ENCODE results near the gene SULT1A3. TPM values are rescaled to one million over a fixed set of nuclear protein-coding genes. Genes with fewer than 3 reads are reported as not detected.
"Not testable (repeated sequence)": the region's sequence is repeated elsewhere in the genome, so short reads cannot be mapped to it uniquely, and the experiment has no call there.

Gene SULT1A3
- total RNA-seq, 6 experiments from 2014 or later: 8.5 to 29.0 (median 11.9) TPM

- intact Hi-C loops (cut with DNase I): no loop called here
- Histone ChIP-seq H3K9me3 (no peaks in the 10 kb centered on the region), H3K4me1 (no peaks in the 10 kb centered on the region), H3K36me3 (no peaks in the 10 kb centered on the region), H3K27ac (peak overlapping the region in 1 of 3 donors; percentile 38), H3K4me3 (peak overlapping the region in 1 of 3 donors; percentile 16), H3K27me3 (no peaks in the 10 kb centered on the region)
- DNase-seq: peak; percentile 67 to 81 (median 69)
- peak; percentile 43 to 77 (median 56) for TF ChIP-seq CTCF (IDR thresholded peaks at IDR 0.05)
- TF ChIP-seq POLR2A (IDR thresholded peaks at IDR 0.05): no peak
- peak in 3 of 4 donors; percentile 26 to 47 (median 42) for ATAC-seq
- 29% methylated on average over 13 of the region's 36 CpGs for WGBS (ENCODE audit: insufficient coverage, low coverage, low lambda C conversion rate, missing lambda C conversion rate)
Observed at GRCh38 chr16:30186782-30187555, 12.1 kb upstream of the SULT1A3 start.

DNA sequence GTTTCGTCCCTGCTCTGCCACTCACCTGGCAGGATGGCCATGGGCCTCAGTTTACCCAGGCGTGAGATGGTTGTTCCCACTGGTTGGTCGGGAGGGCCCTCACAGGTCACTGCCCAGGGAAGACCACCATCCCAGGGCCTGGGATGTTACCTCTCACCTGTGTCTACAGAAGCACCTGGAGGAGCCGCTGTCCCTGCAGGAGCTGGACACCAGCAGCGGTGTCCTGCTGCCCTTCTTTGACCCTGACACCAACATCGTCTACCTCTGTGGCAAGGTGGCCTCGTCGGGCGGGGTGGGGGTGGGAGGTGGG is 11.5 kb upstream of the SULT1A3 start:
- intact Hi-C loops (cut with DNase I): no loop called here
- Histone ChIP-seq H3K36me3 (no peaks in the 10 kb centered on the region), H3K4me1 (no peaks in the 10 kb centered on the region), H3K27ac (no peak overlapping the region), H3K4me3 (no peak overlapping the region), H3K27me3 (no peaks in the 10 kb centered on the region), H3K9me3 (no peaks in the 10 kb centered on the region)
- WGBS (ENCODE audit: insufficient coverage, low coverage, low lambda C conversion rate, missing lambda C conversion rate): no CpG with 5 or more reads among the region's 9 CpGs
- no peak for ATAC-seq
- no peak for DNase-seq
- no peak for TF ChIP-seq POLR2A (IDR thresholded peaks at IDR 0.05)
- no peak for TF ChIP-seq CTCF (IDR thresholded peaks at IDR 0.05)

DNA sequence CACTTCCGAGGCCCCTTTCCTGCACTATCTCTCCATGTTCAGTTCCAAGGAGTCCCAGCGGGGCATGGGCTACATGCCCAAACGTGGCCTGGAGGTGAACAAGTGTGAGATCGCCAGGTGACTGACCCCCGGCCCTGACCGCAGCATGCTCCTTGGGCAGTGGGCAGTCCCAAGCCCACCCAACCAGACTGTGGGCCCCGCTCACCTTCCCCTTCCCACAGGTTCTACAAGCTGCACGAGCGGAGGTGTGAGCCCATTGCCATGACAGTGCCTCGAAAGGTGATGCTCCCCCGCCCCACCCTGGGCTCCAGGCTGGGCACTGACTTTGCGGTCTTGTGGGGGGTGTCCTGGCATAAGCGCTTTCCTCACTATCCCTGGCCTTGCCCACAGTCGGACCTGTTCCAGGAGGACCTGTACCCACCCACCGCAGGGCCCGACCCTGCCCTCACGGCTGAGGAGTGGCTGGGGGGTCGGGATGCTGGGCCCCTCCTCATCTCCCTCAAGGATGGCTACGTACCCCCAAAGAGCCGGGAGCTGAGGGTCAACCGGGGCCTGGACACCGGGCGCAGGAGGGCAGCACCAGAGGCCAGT is 11.0 kb upstream of the SULT1A3 start:
- H3K36me3 ChIP-seq: no peaks in the 10 kb centered on the region
- no peak overlapping the region for H3K27ac ChIP-seq
- 100% methylated on average over 2 of the region's 23 CpGs for WGBS (ENCODE audit: insufficient coverage, low coverage, low lambda C conversion rate, missing lambda C conversion rate)
- TF ChIP-seq POLR2A (IDR thresholded peaks at IDR 0.05) (no peak), CTCF (IDR thresholded peaks at IDR 0.05) (no peak)
- H3K9me3 ChIP-seq: no peaks in the 10 kb centered on the region
- peak in 1 of 3 donors; percentile 20 for DNase-seq
- no peaks in the 10 kb centered on the region for H3K27me3 ChIP-seq
- no peak overlapping the region for H3K4me3 ChIP-seq
- no peak for ATAC-seq
- no peaks in the 10 kb centered on the region for H3K4me1 ChIP-seq
- intact Hi-C loops (cut with DNase I): no loop called here

DNA sequence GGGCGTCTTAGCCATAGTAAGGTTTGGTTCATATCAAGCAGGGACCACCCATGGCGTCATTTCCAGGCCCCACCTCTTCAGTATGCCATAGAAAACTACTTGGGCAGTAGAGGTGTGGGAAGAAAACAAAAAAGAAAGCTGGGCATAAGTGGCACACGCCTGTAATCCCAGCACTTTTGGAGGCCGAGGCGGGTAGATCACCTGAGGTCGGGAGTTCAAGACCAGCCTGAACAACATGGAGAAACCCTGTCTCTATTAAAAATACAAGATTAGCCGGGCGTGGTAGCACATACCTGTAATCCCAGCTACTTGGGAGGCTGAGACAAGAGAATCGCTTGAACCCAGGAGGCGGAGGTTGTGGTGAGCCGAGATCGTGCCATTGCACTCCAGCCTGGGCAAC is 7.9 kb upstream of the SULT1A3 start:
- 100% methylated on average over 4 of the region's 12 CpGs for WGBS (ENCODE audit: insufficient coverage, low coverage, low lambda C conversion rate, missing lambda C conversion rate)
- H3K4me3 ChIP-seq; H3K4me1 ChIP-seq; ATAC-seq; H3K27me3 ChIP-seq; intact Hi-C loops (cut with DNase I); DNase-seq; H3K36me3 ChIP-seq; H3K27ac ChIP-seq; H3K9me3 ChIP-seq: not testable (repeated sequence)

DNA sequence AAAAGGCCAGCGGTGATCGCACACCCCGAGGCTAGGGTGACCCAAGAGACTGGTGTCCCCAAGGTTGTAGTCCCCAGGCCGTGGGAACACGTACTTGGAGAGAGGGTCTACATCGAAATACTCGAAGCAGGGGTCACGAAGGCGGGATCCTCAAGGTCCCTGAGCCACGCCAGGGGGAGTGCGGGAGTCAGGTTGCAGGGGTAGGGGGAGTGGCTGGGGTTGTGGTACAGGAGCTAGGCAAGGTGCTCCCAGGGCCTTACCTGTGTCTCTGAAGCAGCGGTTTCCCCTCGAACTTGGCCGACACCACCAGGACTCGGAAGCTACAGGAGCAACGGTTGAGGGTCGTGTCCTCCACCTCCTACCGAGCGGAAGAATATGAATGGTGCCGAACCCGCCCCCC is 6.0 kb upstream of the SULT1A3 start:
- intact Hi-C loops (cut with DNase I); H3K4me3 ChIP-seq; DNase-seq; H3K27me3 ChIP-seq; H3K4me1 ChIP-seq; H3K36me3 ChIP-seq; H3K27ac ChIP-seq; H3K9me3 ChIP-seq: not testable (repeated sequence)
- WGBS (ENCODE audit: insufficient coverage, low coverage, low lambda C conversion rate, missing lambda C conversion rate): no CpG with 5 or more reads among the region's 21 CpGs
- ATAC-seq: peak; percentile 17 to 39 (median 38)

DNA sequence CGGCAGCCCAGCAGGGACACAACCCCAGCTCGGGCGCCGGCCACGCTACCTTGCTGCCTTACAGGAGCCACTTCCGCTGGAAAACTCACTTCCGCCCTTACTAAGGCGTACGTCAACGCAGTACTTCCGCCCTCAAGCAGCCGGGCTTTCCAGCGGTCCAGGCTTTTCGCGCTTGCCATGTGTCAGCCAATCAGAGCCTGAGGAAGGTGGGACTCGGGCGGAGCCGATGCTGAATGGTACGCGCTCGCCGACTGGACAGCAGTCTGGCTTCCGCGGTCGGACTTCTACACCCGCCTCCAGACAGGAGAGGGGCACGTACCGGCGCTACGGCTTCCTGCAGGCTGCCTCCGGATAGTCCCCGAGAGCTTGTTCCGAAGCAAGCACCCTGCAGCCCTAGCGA is 5.4 kb upstream of the SULT1A3 start, which contains the start of the genes BOLA2B and SLX1A:
BOLA2B (minus strand) TSS at position 52 of the 400 bp plus-strand sequence. CDS start 71 bp downstream, outside the sequence.
SLX1A (plus strand) TSS at position 261 of the 400 bp plus-strand sequence. CDS start 210 bp downstream, outside the sequence.
- intact Hi-C loops (cut with DNase I); H3K4me1 ChIP-seq; H3K36me3 ChIP-seq; H3K27ac ChIP-seq; DNase-seq; H3K27me3 ChIP-seq; H3K9me3 ChIP-seq: not testable (repeated sequence)
- no CpG with 5 or more reads among the region's 34 CpGs for WGBS (ENCODE audit: insufficient coverage, low coverage, low lambda C conversion rate, missing lambda C conversion rate)
- peak within 1 kb of the TSS in 2 of 3 donors; percentile 37 to 43 for H3K4me3 ChIP-seq
- peak; percentile 89 to 93 (median 92) for ATAC-seq

GRCh38 chr16:30194172-30194925 is 4.7 kb upstream of the SULT1A3 start:
- H3K27me3 ChIP-seq; H3K9me3 ChIP-seq; H3K36me3 ChIP-seq; H3K27ac ChIP-seq; H3K4me1 ChIP-seq; intact Hi-C loops (cut with DNase I): not testable (repeated sequence)
- peak; percentile 76 to 85 (median 78) for ATAC-seq
- peak overlapping the region in 2 of 3 donors; percentile 37 to 43 for H3K4me3 ChIP-seq
- DNase-seq: peak; percentile 27 to 63 (median 47)
- WGBS (ENCODE audit: insufficient coverage, low coverage, low lambda C conversion rate, missing lambda C conversion rate): 0% methylated on average over 1 of the region's 60 CpGs

GRCh38 chr16:30197001-30197400 is 2.1 kb upstream of the SULT1A3 start:
- WGBS (ENCODE audit: insufficient coverage, low coverage, low lambda C conversion rate, missing lambda C conversion rate): 71% methylated on average over 1 of the region's 2 CpGs

More at GRCh38 chr16:30197001-30197400, 2.1 kb upstream of the SULT1A3 start:
- H3K27ac ChIP-seq; H3K27me3 ChIP-seq; H3K9me3 ChIP-seq; H3K4me1 ChIP-seq; intact Hi-C loops (cut with DNase I); H3K4me3 ChIP-seq; ATAC-seq; H3K36me3 ChIP-seq: not testable (repeated sequence)
- peak in 1 of 3 donors; percentile 12 for DNase-seq

Measured in right lobe of liver (tissue), 6 donors.